Astrocyte (in vitro differentiated cells and primary cell): ENCODE results near the gene FAM153A. TPM values are rescaled to one million over a fixed set of nuclear protein-coding genes. Genes with fewer than 3 reads are reported as not detected.

Source experiments
- total RNA-seq: library from RNA; stranded (reverse); gene quantifications from 2 replicates; pipeline ENCODE4 v1.2.1, GENCODE V29; 2021

Gene FAM153A
- total RNA-seq, 1 donor from 2014 or later, result not detected

Other genes starting within 250 kb of the FAM153A start
- gene FAM193B, start 228.3 kb downstream of the FAM153A start, total RNA-seq, result 47.8 and 48.3 TPM in 2 replicates
- 372 and 402 TPM in 2 replicates for gene TMED9, start 190.7 kb downstream of the FAM153A start, total RNA-seq
- gene B4GALT7, start 182.8 kb downstream of the FAM153A start, total RNA-seq, result 35.0 and 41.3 TPM in 2 replicates
- not detected in 2 replicates for gene PROP1, start 213.3 kb upstream of the FAM153A start, total RNA-seq